ENCODE measurements around the gene CDKL1.

DNA sequence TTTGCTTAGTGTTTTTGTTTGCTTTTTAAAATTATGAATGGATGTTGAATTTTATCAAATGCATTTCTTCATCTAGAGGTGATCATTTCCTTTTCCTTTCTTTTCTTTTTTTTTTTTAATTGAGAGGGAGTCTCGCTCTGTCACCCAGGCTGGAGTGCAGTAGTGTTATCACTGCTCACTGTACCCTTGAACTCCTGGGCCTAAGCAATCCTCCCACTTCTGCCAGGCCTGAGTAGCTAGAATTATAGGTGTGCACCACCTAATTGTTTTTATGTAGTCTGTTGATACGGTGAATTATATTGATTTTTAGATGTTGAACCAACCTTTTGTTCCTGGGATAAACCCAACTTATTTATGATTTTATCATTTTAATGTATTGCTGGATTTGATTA is 1.5 kb upstream of the CDKL1 start:
- TF ChIP-seq POLR2AphosphoS5 (IDR thresholded peaks at IDR 0.05; ENCODE audit: low read depth, low read length) (no peak), POLR2A (IDR thresholded peaks at IDR 0.05; ENCODE audit: low read depth, low read length) (no peak), SPI1 (IDR thresholded peaks at IDR 0.05; ENCODE audit: low read depth, low read length) (no peak)

Measured in GM12891 (cell line).